UCSD-AML1 (cell line): ENCODE data around the gene STK32B.
"Not testable (repeated sequence)": the region's sequence is repeated elsewhere in the genome, so short reads cannot be mapped to it uniquely, and the experiment has no call there.

Source experiments
- DNase-seq: peaks from one replicate; lab custom pipeline; 2025; ENCODE audit not compliant: unreplicated experiment; lab: John Stamatoyannopoulos, UW

STK32B gene

DNA sequence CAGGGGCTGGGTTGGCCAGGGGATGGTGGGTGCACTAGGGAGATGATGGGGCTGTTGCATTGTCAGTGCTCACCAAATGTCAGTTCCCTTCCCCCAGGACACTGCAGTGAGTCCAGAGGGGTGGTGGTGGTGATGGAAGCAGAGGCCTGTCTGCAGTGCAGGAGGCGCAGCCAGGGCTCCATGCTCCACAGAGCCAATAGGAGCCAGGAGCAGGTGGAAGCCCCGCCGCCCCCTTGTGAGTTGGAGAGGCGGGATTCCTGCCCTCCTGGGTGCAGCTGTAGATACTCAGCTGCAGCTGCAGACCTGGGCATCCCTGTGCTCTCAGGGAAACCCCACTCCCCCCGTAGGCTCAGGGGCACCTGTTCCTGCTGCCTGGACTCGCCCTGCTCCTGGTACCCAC, 372.4 kb downstream of the STK32B start:
- DNase-seq: no peak

DNA sequence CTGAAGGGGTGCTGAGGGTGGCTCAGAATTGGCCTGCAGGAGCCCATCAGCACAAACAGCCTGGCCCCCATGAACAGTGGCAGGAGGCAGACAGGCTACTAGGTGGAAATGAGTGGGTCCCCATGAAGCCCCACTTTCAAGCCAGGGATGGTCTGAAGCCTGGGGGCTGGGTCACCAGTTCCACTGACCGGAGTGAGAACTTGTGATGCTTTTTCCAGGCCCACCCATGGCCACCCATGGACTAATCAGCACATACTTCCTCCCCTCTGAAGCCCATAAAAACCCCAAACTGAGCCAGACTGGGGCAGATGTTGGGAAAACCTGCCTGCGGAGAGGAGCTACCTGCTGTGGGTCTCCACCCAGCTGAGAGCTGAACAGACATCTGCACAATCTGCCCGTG, 372.9 kb downstream of the STK32B start:
- no peak for DNase-seq

GRCh38 chr4:5424901-5425300, 373.6 kb downstream of the STK32B start:
- DNase-seq: no peak

DNA sequence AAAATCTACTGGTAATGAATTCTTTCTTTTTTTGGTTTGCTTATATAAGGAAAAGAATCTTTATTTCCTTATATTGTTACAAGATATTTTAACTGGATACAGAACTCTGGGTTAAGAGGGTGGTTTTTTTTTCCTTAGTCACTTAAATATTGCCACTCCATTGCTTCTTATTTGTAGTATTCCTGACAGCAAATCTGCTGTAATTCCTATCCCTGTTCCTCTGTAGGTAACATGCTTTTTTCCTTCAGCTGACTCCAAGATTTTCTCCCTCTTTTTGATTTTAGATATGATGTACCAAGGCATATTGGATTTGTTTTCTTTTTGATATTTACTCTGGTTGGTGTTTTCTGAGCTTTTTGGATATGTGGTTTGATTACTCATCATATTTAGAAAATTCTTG, 378.5 kb downstream of the STK32B start:
- DNase-seq: no peak

DNA sequence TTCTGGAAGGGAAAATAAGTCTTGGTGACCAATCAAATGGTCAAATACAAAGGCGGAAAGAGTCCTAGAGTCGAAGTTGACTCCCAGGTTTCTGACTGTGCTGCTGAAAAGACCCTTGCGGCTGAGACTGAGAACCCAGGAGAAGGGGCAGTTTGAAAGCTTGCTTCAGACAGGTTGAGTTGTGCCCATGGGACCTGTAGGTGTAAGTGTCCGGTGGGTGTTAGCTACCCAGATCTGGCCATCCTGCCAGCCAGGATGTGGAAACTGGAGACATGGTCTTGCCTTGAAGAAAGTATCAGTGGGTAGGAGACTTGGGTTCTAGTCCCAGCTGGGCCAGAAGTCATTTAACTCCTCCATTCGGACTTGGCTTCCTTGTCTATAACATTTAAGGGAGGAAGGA, 381.9 kb downstream of the STK32B start:
- no peak for DNase-seq

DNA sequence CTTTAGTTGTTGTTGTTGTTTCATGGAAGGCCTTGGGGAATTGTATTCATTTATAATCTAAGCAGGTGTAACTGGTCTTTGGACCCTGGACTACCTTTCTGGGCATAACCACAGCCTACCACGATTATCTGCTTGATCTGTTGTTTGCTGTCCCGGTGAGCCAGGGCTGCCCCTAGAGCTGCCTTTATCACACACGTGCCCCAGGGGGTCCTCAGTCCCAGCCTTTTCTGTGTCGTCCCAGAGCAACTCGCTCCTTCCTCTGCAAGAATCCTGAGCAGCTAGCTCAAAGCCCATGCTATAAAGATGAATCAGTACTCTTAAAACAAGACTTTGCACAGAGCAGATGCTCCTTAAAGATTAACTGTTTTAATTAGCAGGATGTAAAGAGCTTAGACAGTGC, 383.9 kb downstream of the STK32B start:
- no peak for DNase-seq

- no peak for DNase-seq
Observed at GRCh38 chr4:5435823-5436222, 384.5 kb downstream of the STK32B start.

- DNase-seq: not testable (repeated sequence)
Observed at GRCh38 chr4:5443976-5444802, 392.9 kb downstream of the STK32B start.

DNA sequence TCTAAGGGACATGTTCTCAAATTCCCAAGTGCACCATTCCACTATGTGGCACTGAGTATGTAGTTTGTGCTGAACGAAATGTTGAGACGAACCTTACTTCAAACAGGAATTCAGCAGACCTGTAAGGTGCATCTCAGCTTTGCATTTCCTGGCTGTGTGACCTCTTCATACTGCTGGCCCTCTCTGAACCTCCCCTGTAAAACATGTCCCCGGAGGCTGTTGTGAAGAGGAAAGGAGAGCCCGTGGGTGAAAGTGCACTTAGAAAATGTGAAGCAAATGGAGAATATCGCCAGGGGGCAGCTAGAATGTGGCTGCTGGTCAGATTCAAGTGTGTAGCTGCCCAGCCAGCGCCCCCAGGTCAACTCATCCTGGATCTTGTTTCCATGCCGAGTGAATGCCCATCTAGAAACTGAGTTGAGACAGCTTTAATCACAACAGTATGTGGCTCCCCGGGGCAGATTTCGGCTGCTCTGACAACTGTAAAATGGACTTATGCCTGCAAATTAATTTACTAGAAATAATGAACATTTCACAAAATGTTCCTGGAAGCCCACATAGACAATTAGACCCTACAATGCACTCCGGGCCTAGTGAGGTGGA, 393.7 kb downstream of the STK32B start:
- DNase-seq: no peak

- DNase-seq: no peak
Observed at GRCh38 chr4:5446595-5447226, 395.4 kb downstream of the STK32B start.

- DNase-seq: no peak
Observed at GRCh38 chr4:5447755-5448154, 396.5 kb downstream of the STK32B start.

- DNase-seq: no peak
Observed at GRCh38 chr4:5448221-5448620, 396.9 kb downstream of the STK32B start.

- no peak for DNase-seq
Observed at GRCh38 chr4:5451243-5451642, 400.0 kb downstream of the STK32B start.

GRCh38 chr4:5452156-5452555, 400.9 kb downstream of the STK32B start:
- no peak for DNase-seq

DNA sequence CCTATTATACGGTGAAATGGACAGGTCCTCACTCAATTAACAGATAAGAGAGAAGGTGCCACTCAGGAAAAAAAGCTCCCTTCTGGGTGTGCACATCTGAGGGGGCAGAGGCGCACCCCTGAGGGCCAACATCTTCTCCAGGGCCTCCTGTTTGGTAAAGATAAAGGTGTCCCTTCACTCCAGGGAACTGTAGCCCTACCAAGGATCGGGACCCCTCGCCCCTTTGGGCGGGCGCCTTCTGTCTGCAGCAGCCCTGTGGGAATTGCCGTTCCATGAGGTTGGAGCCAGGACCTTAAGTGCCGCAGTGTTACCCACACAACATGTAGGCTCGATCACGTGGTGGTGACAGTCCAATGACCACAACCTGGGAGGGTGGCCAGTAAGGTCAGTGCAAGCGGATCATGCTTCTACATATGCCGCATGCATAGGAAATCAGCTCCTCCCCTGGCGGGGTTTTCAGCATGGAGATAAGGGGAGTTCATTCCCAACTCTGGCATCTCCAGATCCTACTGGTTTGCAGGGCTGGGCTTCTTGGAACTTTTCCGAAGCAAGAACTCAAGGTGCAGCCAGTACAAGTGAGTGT, 403.8 kb downstream of the STK32B start:
- no peak for DNase-seq

- DNase-seq: no peak
Observed at GRCh38 chr4:5456296-5456845, 405.1 kb downstream of the STK32B start.

DNA sequence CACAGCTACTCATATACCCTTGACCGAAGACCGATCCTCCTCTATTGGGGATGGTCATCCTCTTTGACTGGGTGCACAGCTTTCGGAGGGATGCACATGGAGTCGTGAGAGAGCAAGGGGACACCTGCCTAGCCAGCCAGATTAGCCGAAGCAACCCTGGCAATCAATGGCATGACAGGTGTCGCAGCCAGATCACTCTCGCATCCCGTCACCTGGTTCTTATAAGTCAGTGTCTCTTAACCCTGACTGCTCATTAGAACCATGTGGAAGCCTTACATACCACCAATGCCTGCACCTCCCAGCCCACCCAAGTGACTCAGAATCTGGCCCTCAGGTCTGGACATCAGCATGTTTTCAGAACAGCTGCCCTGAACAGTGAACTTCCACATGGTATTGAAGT, 407.4 kb downstream of the STK32B start:
- DNase-seq: no peak

DNA sequence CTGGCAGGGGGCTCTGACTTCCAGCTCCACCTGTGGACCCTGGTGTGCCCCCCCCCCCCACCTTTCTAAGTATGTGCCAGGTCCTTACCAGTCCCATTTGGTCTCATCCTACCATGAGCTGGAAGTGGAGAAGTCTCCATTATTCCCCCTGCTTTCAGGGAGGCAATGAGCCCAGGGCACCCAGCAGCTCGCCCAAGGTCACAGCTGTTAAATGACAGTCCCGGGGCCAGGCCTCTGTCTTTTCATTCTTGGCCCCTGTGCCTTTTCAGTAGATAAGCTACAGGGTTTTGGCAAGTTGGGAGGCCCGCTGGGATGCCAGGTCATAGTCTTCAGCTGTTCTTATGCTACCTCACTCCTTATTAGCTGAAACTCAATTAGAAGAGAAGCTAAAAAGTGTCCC, 408.0 kb downstream of the STK32B start:
- no peak for DNase-seq

GRCh38 chr4:5460106-5460801, 409.0 kb downstream of the STK32B start:
- DNase-seq: peak; percentile 26

GRCh38 chr4:5461477-5461876, 410.2 kb downstream of the STK32B start:
- no peak for DNase-seq

DNA sequence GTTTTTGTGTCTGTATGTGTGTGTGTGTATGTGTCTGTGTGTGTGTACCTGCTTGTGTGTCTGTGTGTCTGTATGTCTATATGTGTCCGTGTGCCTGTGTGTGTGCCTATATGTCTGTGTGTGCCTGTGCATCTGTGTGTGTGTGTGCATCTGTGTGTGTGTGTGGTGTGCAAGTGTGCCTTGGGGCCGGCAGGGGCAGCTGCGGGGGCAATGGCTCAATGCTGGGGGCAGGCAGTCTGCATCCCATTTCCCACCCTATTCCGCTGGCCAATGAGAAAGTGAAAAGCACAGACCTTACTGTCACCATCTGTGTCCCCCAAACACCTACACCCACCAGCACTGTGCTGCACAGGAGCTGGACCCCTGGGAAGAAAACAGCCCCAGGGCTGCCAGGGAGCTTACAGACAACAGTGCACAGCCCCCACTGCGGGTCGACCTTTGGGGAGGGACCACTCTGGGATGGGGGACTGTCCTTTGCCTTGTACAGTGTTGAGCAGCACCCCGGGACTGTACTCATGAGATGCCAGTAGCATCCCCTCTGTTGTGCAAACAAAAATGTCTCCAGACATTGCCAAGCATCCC, 411.1 kb downstream of the STK32B start:
- DNase-seq: no peak
